HG03280 (cell line): ENCODE results near the gene B4GALT6.

ENCODE experiments used
- ATAC-seq: cut with Tn5 transposase; IDR thresholded peaks from one replicate; pipeline ENCODE4 v1.9.1; 2021; ENCODE audit warnings: mild to moderate bottlenecking, moderate library complexity; ENCODE audit not compliant: unreplicated experiment

B4GALT6 gene

DNA sequence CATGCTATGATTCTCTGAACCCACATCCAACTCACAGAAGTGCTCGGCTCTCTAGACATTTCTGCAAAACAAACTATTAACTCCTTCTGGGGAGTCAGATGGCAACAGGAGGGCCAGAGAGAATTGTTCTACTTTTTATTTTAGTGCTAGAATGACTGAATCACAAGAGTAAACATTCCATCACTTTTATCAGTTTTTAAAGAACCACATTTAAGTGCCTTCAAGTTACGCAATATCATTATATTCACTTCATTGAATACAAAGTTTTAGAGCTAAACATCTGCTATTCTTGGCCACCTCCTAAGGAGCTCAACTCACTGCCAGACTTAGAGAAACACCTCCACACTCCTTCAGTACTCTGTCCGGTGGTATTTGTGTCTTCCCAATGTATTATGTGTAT is 22.4 kb downstream of the B4GALT6 start:
- ATAC-seq: no peak

- no peak for ATAC-seq
Measured at GRCh38 chr18:31660763-31661162, 23.6 kb downstream of the B4GALT6 start.

DNA sequence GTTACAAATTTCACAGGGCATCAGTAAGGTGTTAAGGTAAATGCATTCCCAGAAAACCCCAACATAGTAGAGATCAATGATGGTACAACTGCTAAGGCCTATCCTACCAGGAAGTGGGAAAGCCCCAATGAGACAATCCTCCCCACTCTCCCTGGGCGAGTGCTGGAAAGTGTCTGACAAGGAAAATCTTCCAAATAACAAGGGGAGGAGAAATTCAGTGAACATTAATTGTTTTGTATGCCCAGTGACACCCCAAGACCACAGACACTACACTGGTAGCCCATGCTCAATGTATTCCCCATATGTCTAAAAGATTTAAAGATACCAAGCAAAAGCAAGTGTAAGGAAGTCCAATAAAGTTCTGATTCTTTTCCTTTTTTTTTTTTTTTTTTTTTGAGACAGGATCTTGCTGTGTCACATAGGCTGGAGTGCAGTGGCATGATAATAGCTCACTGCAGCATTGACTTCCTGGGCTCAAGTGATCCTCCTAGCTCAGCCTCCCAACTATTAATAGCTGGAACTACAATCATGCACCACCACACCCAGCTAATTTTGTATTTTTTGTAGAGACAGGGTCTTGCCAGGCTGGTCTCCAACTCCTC is 24.7 kb downstream of the B4GALT6 start:
- ATAC-seq: no peak

- peak; percentile 62 for ATAC-seq
Measured at GRCh38 chr18:31658670-31659575, 25.5 kb downstream of the B4GALT6 start.

- ATAC-seq: peak; percentile 62
Measured at GRCh38 chr18:31657823-31658669, 26.3 kb downstream of the B4GALT6 start.

DNA sequence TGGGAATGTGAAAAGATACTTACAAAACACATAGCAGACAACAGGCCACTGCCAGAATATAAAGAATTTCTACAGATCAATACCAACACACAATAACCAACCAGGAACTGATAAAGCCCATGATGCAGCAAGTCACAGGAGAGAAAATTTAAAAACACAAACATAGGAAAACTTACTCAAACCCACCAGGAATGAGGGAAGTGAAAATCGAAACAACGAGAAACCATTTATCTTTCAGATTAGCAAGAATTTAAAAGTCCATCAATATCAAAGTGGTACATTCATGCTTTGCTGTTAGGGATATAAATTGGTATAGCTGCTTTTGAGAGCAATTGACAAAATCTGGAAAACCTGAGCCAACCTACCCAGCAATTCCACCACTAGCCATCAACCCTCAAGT is 27.6 kb downstream of the B4GALT6 start:
- no peak for ATAC-seq

- no peak for ATAC-seq
Measured at GRCh38 chr18:31655354-31655753, 29.0 kb downstream of the B4GALT6 start.

- no peak for ATAC-seq
Measured at GRCh38 chr18:31652877-31653276, 31.5 kb downstream of the B4GALT6 start.

- ATAC-seq: no peak
Measured at GRCh38 chr18:31652357-31652756, 32.0 kb downstream of the B4GALT6 start.

- no peak for ATAC-seq
Measured at GRCh38 chr18:31651369-31651768, 33.0 kb downstream of the B4GALT6 start.

GRCh38 chr18:31649978-31650719 is 34.2 kb downstream of the B4GALT6 start:
- peak; percentile 53 for ATAC-seq

DNA sequence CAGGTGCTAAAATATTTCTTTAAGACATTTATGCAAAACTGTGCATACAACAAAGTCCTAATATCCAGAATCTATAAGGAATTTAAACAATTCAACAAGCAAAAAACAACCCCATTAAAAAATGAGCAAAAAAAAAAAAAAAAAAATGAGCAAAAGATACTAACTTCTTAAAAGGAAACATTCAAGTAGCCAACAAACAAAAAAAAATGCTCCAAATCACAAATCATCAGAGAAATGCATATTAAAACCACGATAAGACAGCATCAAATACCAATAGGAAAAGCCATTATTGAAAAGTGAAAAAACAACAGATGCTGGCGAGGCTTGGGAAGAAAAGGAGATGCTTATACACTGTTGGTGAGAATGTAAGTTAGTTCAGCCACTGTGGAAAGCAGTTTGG is 34.9 kb downstream of the B4GALT6 start:
- ATAC-seq: no peak

DNA sequence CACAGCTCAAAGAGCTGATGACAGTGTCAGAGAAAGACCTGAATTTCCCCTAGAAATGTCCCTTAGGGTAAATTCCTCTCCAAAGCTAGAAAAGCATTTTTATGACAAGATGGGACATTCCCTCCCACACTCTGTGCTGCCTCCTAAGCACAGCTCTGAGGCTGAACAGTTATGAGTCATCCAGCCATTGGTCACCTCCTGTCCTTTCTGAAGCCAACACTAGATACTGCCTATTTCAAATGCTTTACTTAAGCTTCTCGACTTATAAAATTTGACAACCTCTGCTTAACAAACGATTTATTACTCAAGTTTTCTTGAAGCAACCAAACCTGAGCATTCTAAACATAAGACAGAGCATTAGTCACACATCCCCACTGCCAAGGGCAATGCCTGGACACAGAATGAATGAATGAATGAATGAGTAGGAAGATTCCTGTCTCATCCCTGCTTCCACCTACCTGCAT is 35.4 kb downstream of the B4GALT6 start:
- ATAC-seq: peak; percentile 59

- ATAC-seq: no peak
Measured at GRCh38 chr18:31648458-31648857, 35.9 kb downstream of the B4GALT6 start.

- ATAC-seq: no peak
Measured at GRCh38 chr18:31647127-31647753, 37.1 kb downstream of the B4GALT6 start.

DNA sequence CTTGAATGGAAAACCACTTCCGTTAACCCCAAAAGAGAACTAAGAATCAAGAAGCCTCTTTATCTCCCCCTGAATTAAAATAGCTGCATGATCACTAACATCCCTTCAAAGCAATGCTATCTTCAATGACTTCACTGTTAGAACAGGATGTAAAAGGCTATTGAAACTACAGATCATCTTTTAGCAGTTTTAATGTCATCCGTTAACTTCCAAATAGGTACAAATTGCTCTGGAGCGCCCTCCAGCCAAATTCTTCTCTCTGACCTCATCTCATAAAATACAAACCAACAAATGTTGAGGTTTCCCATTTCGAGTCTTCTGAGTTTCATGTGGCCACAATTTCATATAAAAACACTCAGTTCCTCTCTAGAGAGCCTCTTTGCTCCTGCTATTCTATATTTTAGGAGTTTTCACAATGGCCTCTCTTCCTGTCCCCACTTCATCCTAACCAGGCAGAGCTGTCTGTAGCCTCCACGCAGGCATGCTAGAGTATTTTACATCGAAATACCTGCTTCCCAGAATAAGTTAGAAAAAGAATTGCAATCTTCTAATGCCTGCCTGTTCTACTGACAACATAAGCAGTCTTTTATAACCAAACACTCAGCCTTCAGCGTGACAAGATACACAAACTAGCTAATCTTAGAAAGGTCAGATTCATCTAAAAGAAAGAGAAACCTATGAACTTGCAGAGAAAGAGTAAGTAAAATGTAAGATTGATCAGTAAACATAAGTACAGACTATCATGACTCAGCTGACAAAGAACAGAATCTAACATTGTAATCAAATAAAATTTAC is 37.9 kb downstream of the B4GALT6 start:
- ATAC-seq: no peak

GRCh38 chr18:31645411-31645810 is 39.0 kb downstream of the B4GALT6 start:
- ATAC-seq: no peak

- ATAC-seq: no peak
Measured at GRCh38 chr18:31643003-31643402, 41.4 kb downstream of the B4GALT6 start.

DNA sequence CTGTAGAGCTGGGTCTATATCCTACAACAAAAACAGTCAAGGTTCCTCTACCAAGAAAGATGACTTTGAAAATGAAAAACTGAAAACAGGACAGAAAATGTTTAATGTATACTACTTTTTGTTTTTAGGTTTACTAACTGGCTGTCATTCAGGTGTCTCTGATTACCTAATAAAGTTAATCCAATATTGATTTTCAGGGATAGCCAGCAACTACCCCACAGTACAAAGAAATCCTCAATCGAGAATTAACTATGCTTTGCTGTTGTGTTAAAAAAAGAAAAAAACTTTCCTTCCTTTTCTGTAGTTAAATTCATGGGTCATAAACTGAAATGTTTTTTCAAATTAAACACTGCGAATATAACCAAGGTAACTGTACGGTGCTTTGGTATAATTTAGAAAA is 46.9 kb downstream of the B4GALT6 start:
- ATAC-seq: no peak
